Fibroblast of pulmonary artery (primary cell): Measurements from ENCODE around the gene CREB3L4.
"Not testable (repeated sequence)": the region's sequence is repeated elsewhere in the genome, so short reads cannot be mapped to it uniquely, and the experiment has no call there.

Source experiments
- DNase-seq: peaks from one replicate; pipeline ENCODE4 v3.0.0-alpha.2; 2010; ENCODE audit warnings: low read depth
- H3K4me3 ChIP-seq: replicated peaks from 2 replicates; pipeline ENCODE4 v1.5.1; 2011; ENCODE audit warnings: low read depth, mild to moderate bottlenecking, control low read depth, low read length, moderate library complexity
- CTCF ChIP-seq: IDR thresholded peaks from 2 replicates; pipeline ENCODE4 v1.5.1; 2011; ENCODE audit warnings: mild to moderate bottlenecking, control low read depth, low read length, inconsistent platforms; ENCODE audit errors: missing control alignments

CREB3L4 gene

GRCh38 chr1:154000420-154000819 lies 32.7 kb downstream of the CREB3L4 start:
- no peak for DNase-seq
- no peak overlapping the region for H3K4me3 ChIP-seq
- no peak for TF ChIP-seq CTCF

- no peak overlapping the region for H3K4me3 ChIP-seq
- TF ChIP-seq CTCF, result no peak
- peak; percentile 34 for DNase-seq
Observed at GRCh38 chr1:154006136-154006535, 38.4 kb downstream of the CREB3L4 start.

GRCh38 chr1:154012129-154012528 lies 44.4 kb downstream of the CREB3L4 start:
- no peak for DNase-seq
- TF ChIP-seq CTCF, result no peak
- H3K4me3 ChIP-seq, result no peak overlapping the region

GRCh38 chr1:154012543-154012942 lies 44.8 kb downstream of the CREB3L4 start:
- not testable (repeated sequence) for H3K4me3 ChIP-seq, DNase-seq

- DNase-seq, result peak; percentile 41
- no peak for TF ChIP-seq CTCF
- no peak overlapping the region for H3K4me3 ChIP-seq
Observed at GRCh38 chr1:154014154-154014907, 46.6 kb downstream of the CREB3L4 start.

GRCh38 chr1:154019269-154019668 lies 51.6 kb downstream of the CREB3L4 start:
- H3K4me3 ChIP-seq, result no peak overlapping the region
- DNase-seq, result no peak
- no peak for TF ChIP-seq CTCF

- H3K4me3 ChIP-seq, result no peak overlapping the region
- TF ChIP-seq CTCF, result no peak
- DNase-seq, result no peak
Observed at GRCh38 chr1:154019940-154020339, 52.2 kb downstream of the CREB3L4 start.
